ENCODE measurements around the gene HNF4A. TPM values are rescaled to one million over a fixed set of nuclear protein-coding genes. Genes with fewer than 3 reads are reported as not detected.

Gene HNF4A
- total and polyA plus RNA-seq, 9 donors: 0.07 to 1.5 (median 0.25) TPM

GRCh38 chr20:44404204-44405181 lies 49.0 kb downstream of the HNF4A start:
- H3K4me1 ChIP-seq (ENCODE audit: insufficient read depth): no peaks in the 10 kb centered on the region
- H3K9me3 ChIP-seq: no peaks in the 10 kb centered on the region
- intact Hi-C loops (cut with DNase I): no loop called here
- WGBS, 3 donors: 72 to 80% (median 76%) methylated on average over 21 of the region's 21 CpGs
- no peak overlapping the region for H3K4me3 ChIP-seq
- no peak overlapping the region for H3K27ac ChIP-seq
- TF ChIP-seq, protein P1, sequence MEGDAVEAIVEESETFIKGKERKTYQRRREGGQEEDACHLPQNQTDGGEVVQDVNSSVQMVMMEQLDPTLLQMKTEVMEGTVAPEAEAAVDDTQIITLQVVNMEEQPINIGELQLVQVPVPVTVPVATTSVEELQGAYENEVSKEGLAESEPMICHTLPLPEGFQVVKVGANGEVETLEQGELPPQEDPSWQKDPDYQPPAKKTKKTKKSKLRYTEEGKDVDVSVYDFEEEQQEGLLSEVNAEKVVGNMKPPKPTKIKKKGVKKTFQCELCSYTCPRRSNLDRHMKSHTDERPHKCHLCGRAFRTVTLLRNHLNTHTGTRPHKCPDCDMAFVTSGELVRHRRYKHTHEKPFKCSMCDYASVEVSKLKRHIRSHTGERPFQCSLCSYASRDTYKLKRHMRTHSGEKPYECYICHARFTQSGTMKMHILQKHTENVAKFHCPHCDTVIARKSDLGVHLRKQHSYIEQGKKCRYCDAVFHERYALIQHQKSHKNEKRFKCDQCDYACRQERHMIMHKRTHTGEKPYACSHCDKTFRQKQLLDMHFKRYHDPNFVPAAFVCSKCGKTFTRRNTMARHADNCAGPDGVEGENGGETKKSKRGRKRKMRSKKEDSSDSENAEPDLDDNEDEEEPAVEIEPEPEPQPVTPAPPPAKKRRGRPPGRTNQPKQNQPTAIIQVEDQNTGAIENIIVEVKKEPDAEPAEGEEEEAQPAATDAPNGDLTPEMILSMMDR (IDR thresholded peaks at IDR 0.05): no peak
- no peak for TF ChIP-seq POLR2A (IDR thresholded peaks at IDR 0.05)
- no peak for TF ChIP-seq EP300 (IDR thresholded peaks at IDR 0.05)
- H3K36me3 ChIP-seq: no peaks in the 10 kb centered on the region
- no peak for DNase-seq
- no peaks in the 10 kb centered on the region for H3K27me3 ChIP-seq

- intact Hi-C loops (cut with DNase I): no loop called here
These were observed 49.8 kb downstream of the HNF4A start for GRCh38 chr20:44405257-44405656.

DNA sequence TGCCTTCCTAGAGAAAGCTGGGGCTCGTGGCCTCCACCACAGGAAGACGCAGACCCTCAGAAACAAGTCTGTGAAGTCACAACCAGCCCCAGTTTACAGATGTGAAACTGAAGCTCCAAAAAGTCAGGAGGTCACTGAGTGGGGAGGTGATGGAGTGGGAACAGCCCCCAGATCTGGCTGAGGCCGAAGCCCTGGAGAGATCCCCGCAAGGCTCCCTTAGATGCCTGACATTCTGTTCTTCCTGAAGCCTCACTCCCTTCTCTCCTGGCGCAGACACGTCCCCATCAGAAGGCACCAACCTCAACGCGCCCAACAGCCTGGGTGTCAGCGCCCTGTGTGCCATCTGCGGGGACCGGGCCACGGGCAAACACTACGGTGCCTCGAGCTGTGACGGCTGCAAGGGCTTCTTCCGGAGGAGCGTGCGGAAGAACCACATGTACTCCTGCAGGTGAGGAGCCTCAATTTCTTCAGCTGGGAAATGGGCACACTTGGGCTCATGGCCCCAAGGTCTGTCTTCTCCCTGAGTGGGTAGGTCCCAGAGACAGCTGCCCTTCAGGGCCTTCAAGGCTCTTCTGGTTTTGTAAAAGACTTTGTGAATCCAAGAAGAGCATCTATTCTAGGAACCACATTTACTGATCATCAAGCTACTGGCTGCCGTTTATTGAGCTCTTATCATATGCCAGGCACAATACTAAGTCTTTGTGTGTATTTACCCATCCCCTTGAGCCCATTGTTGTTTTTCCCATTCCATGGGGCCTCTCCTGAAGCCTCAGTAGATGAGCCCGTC lies 50.5 kb downstream of the HNF4A start:
- H3K4me1 ChIP-seq (ENCODE audit: insufficient read depth): peaks cover 1% of the 10 kb centered on the region
- no peaks in the 10 kb centered on the region for H3K36me3 ChIP-seq
- no peak overlapping the region for H3K27ac ChIP-seq
- H3K4me3 ChIP-seq: no peak overlapping the region
- TF ChIP-seq EP300 (IDR thresholded peaks at IDR 0.05) (no peak), POLR2A (IDR thresholded peaks at IDR 0.05) (no peak)
- TF ChIP-seq, protein P1 (IDR thresholded peaks at IDR 0.05): no peak
- intact Hi-C loops (cut with DNase I): no loop called here
- H3K9me3 ChIP-seq: no peaks in the 10 kb centered on the region
- DNase-seq: no peak
- no peaks in the 10 kb centered on the region for H3K27me3 ChIP-seq
- WGBS, 3 donors: 77 to 89% (median 88%) methylated on average over 20 of the region's 20 CpGs

More at GRCh38 chr20:44405257-44405656, 49.8 kb downstream of the HNF4A start:
- Histone ChIP-seq H3K27me3 (no peaks in the 10 kb centered on the region), H3K36me3 (no peaks in the 10 kb centered on the region), H3K27ac (no peak overlapping the region), H3K9me3 (no peaks in the 10 kb centered on the region), H3K4me1 (ENCODE audit: insufficient read depth) (no peaks in the 10 kb centered on the region), H3K4me3 (no peak overlapping the region)
- DNase-seq: no peak
- 69 to 77% (median 77%) methylated on average over 6 of the region's 6 CpGs for WGBS, 3 donors
- TF ChIP-seq, protein P1 (IDR thresholded peaks at IDR 0.05): no peak
- no peak for TF ChIP-seq EP300 (IDR thresholded peaks at IDR 0.05)
- no peak for TF ChIP-seq POLR2A (IDR thresholded peaks at IDR 0.05)

DNA sequence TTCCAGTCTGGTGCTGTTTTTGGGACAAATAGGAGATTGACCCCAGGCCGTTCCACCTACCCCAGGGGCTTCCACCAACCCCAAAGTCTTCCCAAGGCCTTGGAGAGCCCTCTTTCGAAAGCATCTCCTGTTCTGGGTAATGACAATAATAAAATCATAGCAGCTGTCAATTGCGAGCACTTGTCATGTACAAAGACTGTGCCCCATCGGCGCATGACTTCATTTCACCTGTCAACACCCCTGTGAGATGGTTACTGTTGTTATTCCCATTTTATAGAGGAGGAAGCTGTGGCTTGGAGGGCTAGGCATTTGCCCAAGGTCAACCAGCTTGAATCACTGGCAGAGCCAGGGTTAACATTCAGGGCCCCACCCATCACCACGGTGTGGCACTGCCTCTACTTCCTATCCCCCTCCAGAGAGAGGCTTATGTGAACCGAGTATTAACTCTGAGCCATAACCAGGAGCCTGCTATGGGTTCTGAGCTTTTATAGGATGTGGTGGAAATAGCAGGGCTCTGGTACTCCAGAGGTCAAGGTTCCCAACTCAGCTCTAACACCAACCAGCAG lies 51.2 kb downstream of the HNF4A start:
- TF ChIP-seq POLR2A (IDR thresholded peaks at IDR 0.05) (no peak), EP300 (IDR thresholded peaks at IDR 0.05) (no peak)
- TF ChIP-seq, protein P1 (IDR thresholded peaks at IDR 0.05): no peak
- Histone ChIP-seq H3K36me3 (no peaks in the 10 kb centered on the region), H3K4me3 (no peak overlapping the region), H3K27ac (no peak overlapping the region), H3K27me3 (no peaks in the 10 kb centered on the region), H3K9me3 (no peaks in the 10 kb centered on the region), H3K4me1 (ENCODE audit: insufficient read depth) (peaks cover 5% of the 10 kb centered on the region)
- WGBS, 3 donors: 75 to 77% (median 75%) methylated on average over 7 of the region's 7 CpGs
- DNase-seq: no peak
- intact Hi-C loops (cut with DNase I): no loop called here

Data from ovary (tissue), 9 donors.